K562 (cell line): Measurements from ENCODE around the gene KLHL33. TPM values are rescaled to one million over a fixed set of nuclear protein-coding genes. Genes with fewer than 3 reads are reported as not detected.

ENCODE experiments used
- ATAC-seq: fragments of 200-7000 bp; cut with Tn5 transposase; 3 replicates; pipeline ENCODE4 v1.9.1; 2020; ENCODE audit warnings: moderate library complexity
- BruUV-seq: library from RNA; stranded (reverse); fragments of 400-500 nt; replicated peaks from 2 replicates; lab custom pipeline; 2021; lab: Mats Ljungman, UMichigan
- CTCF ChIA-PET: fragments of 300-600 bp; formaldehyde crosslinking; extraction: SDS; loops from one replicate; lab custom pipeline; 2021; ENCODE audit warnings: low intra/inter-chr PET ratio; lab: Yijun Ruan, JAX
- POLR2A ChIA-PET: fragments of 300-600, 350-650 bp; sonication (Branson Sonifier 250); formaldehyde crosslinking; extraction: SDS; loops from one replicate; lab custom pipeline; 2021; ENCODE audit warnings: antibody characterized with exemption, inconsistent platforms; lab: Yijun Ruan, JAX
- DNase-seq, 4 experiments: peaks; one replicate each; pipeline versions ENCODE4 v3.0.0 to v3.0.0-alpha.2; 2011 to 2018; ENCODE audit warnings: low spot score in 3 of 4, mixed read lengths in 3 of 4; ENCODE audit errors: extremely low read depth in 1 of 4
- FAIRE-seq: peaks from 2 replicates; lab custom pipeline; 2011; peaks lifted over from hg19 to GRCh38; lab: Jason Lieb, UNC
- H2AFZ ChIP-seq: 2 replicates; pipeline ENCODE4 v1.6.0; 2011; ENCODE audit warnings: low read depth, low read length, control low read depth, inconsistent platforms
- H3K27ac ChIP-seq: fragments of 200-600 bp; 3 replicates; pipeline ENCODE4 v1.8.0; 2011; ENCODE audit warnings: low read depth, mild to moderate bottlenecking, control low read depth, inconsistent platforms, low read length, moderate library complexity, mixed read lengths; ENCODE audit errors: extremely low read depth
- H3K27me3 ChIP-seq, 2 experiments: fragments of 300-600 bp in 1 of 2; 2 replicates in 1 of 2; 3 replicates in 1 of 2; pipeline versions ENCODE4 v1.6.0 to v1.8.0; 2011; ENCODE audit warnings: inconsistent platforms in 2 of 2, low read length in 2 of 2, mild to moderate bottlenecking in 1 of 2, mixed read lengths in 1 of 2, moderate library complexity in 1 of 2; ENCODE audit not compliant: control insufficient read depth in 2 of 2, insufficient read depth in 2 of 2
- H3K36me3 ChIP-seq: fragments of 300-600 bp; 3 replicates; pipeline ENCODE4 v1.8.0; 2011; ENCODE audit warnings: mild to moderate bottlenecking, low read length, inconsistent platforms; ENCODE audit not compliant: control insufficient read depth, insufficient read depth
- H3K4me1 ChIP-seq, 2 experiments: fragments of 200-600 bp in 1 of 2; replicated peaks in 1 of 2; 2 replicates in 1 of 2; 3 replicates in 1 of 2; pipeline versions ENCODE4 v1.5.1 to v1.8.0; 2011; ENCODE audit warnings: inconsistent platforms in 2 of 2, low read length in 2 of 2, mild to moderate bottlenecking in 1 of 2, mixed read lengths in 1 of 2, moderate library complexity in 1 of 2; ENCODE audit not compliant: control insufficient read depth in 2 of 2, insufficient read depth in 2 of 2
- H3K4me2 ChIP-seq: 2 replicates; pipeline ENCODE4 v1.6.1; 2011; ENCODE audit warnings: low read length, control low read depth, inconsistent platforms, mixed read lengths; ENCODE audit not compliant: insufficient read depth
- H3K4me3 ChIP-seq: fragments of 200-600 bp; sonication (generic), shearing (Covaris generic); 2 replicates; pipeline ENCODE4 v1.5.1; 2016; ENCODE audit warnings: control low read depth, inconsistent platforms
- H3K79me2 ChIP-seq: fragments of 200-600 bp; 3 replicates; pipeline ENCODE4 v1.8.0; 2011; ENCODE audit warnings: low read length, inconsistent platforms; ENCODE audit not compliant: control insufficient read depth, insufficient read depth
- H3K9ac ChIP-seq, 2 experiments: 2 replicates each; pipeline versions ENCODE4 v1.6.0 to v1.6.1; 2011; ENCODE audit warnings: low read depth in 2 of 2, low read length in 2 of 2, control low read depth in 1 of 2, inconsistent platforms in 1 of 2, mild to moderate bottlenecking in 1 of 2, mixed read lengths in 1 of 2; ENCODE audit not compliant: insufficient read depth in 1 of 2
- H3K9me1 ChIP-seq: one replicate; pipeline ENCODE4 v1.6.0; 2011; ENCODE audit warnings: inconsistent platforms, mild to moderate bottlenecking, low read length, moderate library complexity; ENCODE audit not compliant: control insufficient read depth, insufficient read depth
- H3K9me3 ChIP-seq: replicated peaks from 2 replicates; pipeline ENCODE4 v1.5.1; 2011; ENCODE audit warnings: low read depth, low read length, inconsistent platforms; ENCODE audit not compliant: control insufficient read depth, insufficient read depth
- H4K20me1 ChIP-seq: replicated peaks from 2 replicates; pipeline ENCODE4 v1.6.1; 2011; ENCODE audit warnings: low read length, inconsistent platforms, mixed read lengths; ENCODE audit not compliant: control insufficient read depth, insufficient read depth
- CREB5 ChIP-seq: fragments of 250-450 bp; sonication (Bioruptor Pico); IDR thresholded peaks from 2 replicates; pipeline ENCODE4 v1.5.0; 2020; ENCODE audit warnings: mild to moderate bottlenecking
- ETV6 ChIP-seq, 3 experiments: fragments of 150-350 bp in 1 of 3; sonication (generic) in 1 of 3; formaldehyde crosslinking in 1 of 3; IDR thresholded peaks; 2 replicates each; pipeline versions ENCODE4 v1.6.1 to v1.8.0; 2014 to 2022; ENCODE audit warnings: borderline replicate concordance in 2 of 3, low read depth in 2 of 3, antibody characterized with exemption in 1 of 3, low read length in 1 of 3, mild to moderate bottlenecking in 1 of 3, missing genetic modification reagents in 1 of 3
- MAZ ChIP-seq, 2 experiments: fragments of 450-650 bp in 1 of 2; sonication (generic) in 1 of 2; formaldehyde crosslinking; IDR thresholded peaks in 1 of 2; conservative IDR thresholded peaks in 1 of 2; 2 replicates each; pipeline versions ENCODE4 v1.4.0 to v1.5.0; 2020; ENCODE audit warnings: mild to moderate bottlenecking in 1 of 2, missing genetic modification reagents in 1 of 2
- NCOA4 ChIP-seq: fragments of 450-650 bp; IDR thresholded peaks from 2 replicates; pipeline ENCODE4 v1.6.1; 2018; ENCODE audit warnings: mild to moderate bottlenecking; ENCODE audit not compliant: partially characterized antibody
- NRF1 ChIP-seq, 2 experiments: fragments of 450-650 bp; IDR thresholded peaks in 1 of 2; conservative IDR thresholded peaks in 1 of 2; 2 replicates each; pipeline ENCODE4 v1.6.1; 2014; ENCODE audit warnings: mild to moderate bottlenecking in 2 of 2
- STAG1 ChIP-seq: sonication (generic); formaldehyde crosslinking; IDR thresholded peaks from 2 replicates; pipeline ENCODE4 v1.5.0; 2020; ENCODE audit warnings: missing genetic modification reagents, borderline replicate concordance
- ZNF121 ChIP-seq: sonication (generic); formaldehyde crosslinking; conservative IDR thresholded peaks from 2 replicates; pipeline ENCODE4 v1.8.0; 2022; ENCODE audit warnings: missing genetic modification reagents
- ZNF174 ChIP-seq: fragments of 250-450 bp; sonication (Bioruptor Pico); IDR thresholded peaks from 2 replicates; pipeline ENCODE4 v1.4.0; 2020; ENCODE audit warnings: mild to moderate bottlenecking
- ZNF551 ChIP-seq: fragments of 250-450 bp; sonication (Bioruptor Pico); IDR thresholded peaks from 2 replicates; pipeline ENCODE4 v1.5.0; 2021; ENCODE audit warnings: mild to moderate bottlenecking, moderate library complexity
- ZNF778 ChIP-seq: fragments of 450-650 bp; formaldehyde crosslinking; IDR thresholded peaks from 2 replicates; pipeline ENCODE4 v1.4.0; 2020; ENCODE audit warnings: mild to moderate bottlenecking, moderate library complexity
- ZNF830 ChIP-seq: fragments of 250-450 bp; sonication (Bioruptor Pico); IDR thresholded peaks from 2 replicates; pipeline ENCODE4 v1.5.0; 2021; ENCODE audit warnings: mild to moderate bottlenecking
- WGBS: fragments of 100-300 bp; shearing (Covaris generic); methylation state at CpG from one replicate; pipeline ENCODE4 v1.1.6; 2016; ENCODE audit warnings: low coverage, mixed read lengths; ENCODE audit not compliant: insufficient coverage; ENCODE audit errors: missing lambda C conversion rate; 5-methylcytosine and 5-hydroxymethylcytosine counted together
- in situ Hi-C: fragments of 300-500 bp; cut with MboI; formaldehyde crosslinking; loops from 4 replicates; pipeline ENCODE4 v1.15.0; 2018; ENCODE audit warnings: inconsistent platforms, mixed read lengths
- intact Hi-C: fragments of 100-400 bp; cut with micrococcal nuclease; formaldehyde crosslinking; loops from 2 replicates; pipeline ENCODE4 v1.14.2; 2022
- polyA plus RNA-seq, 8 experiments: library from polyadenylated mRNA; depleted of rRNA in 4 of 8; stranded (reverse) in 5 of 8; unstranded in 3 of 8; fragments of >200 nt; fragmentation: Nextera tagmentation in 2 of 8; fragmentation: Illumina TruSeq in 1 of 8; extraction: Ambion mirVana in 2 of 8; extraction: Trizol in 1 of 8; gene quantifications; 2 replicates each; pipeline versions ENCODE4 v1.2.1 to v1.2.3, GENCODE V29; 2011 to 2014; ENCODE audit warnings: inconsistent platforms in 1 of 8, missing spikeins in 1 of 8
- total RNA-seq, 7 experiments: library from RNA; depleted of rRNA in 6 of 7; stranded (reverse); fragments of >200 nt in 6 of 7; fragmentation: Illumina TruSeq in 2 of 7; extraction: Trizol in 2 of 7; gene quantifications; 2 replicates each; pipeline versions ENCODE4 v1.2.1 to v1.2.3, GENCODE V29; 2011 to 2021; ENCODE audit warnings: low replicate concordance in 1 of 7
- TF ChIP-seq, protein P1 (sequence below): fragments of 450-650 bp; IDR thresholded peaks from 2 replicates; pipeline ENCODE4 v1.6.1; 2014; ENCODE audit warnings: low read depth, mild to moderate bottlenecking, moderate library complexity, borderline replicate concordance

Gene KLHL33
- total and polyA plus RNA-seq, 9 of the 15 experiments (the other 6 are each of a cell fraction or from before 2014, with no cell fraction given): 0.04 to 0.27 (median 0.13) TPM; not detected in 6

DNA sequence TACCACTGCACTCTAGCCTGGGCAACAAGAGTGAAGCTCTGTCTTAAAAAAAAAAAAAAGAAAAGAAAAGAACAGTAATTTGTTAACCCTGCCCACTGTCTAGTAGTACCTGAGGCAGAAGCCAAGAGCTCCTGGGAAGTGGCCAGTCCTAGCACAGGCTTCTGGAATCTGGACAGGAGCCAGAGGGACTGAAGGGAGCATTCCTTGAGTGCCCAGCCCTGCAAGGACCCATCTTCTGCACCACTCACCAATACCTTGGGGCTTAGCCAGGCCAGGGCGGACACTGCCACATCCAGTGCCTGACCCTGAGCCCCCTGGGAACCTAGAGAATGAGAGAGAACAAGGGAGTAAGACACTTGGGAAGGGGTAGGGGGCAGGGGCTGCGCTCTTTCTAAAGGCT, 58.8 kb downstream of the KLHL33 start (continued):
- TF ChIP-seq MAZ (CRISPR knock-in tag; conservative IDR thresholded peaks at IDR 0.05 in 1 of 2, IDR thresholded peaks at IDR 0.05 in 1 of 2) (no peak), NCOA4 (no peak)
- TF ChIP-seq, protein P1, sequence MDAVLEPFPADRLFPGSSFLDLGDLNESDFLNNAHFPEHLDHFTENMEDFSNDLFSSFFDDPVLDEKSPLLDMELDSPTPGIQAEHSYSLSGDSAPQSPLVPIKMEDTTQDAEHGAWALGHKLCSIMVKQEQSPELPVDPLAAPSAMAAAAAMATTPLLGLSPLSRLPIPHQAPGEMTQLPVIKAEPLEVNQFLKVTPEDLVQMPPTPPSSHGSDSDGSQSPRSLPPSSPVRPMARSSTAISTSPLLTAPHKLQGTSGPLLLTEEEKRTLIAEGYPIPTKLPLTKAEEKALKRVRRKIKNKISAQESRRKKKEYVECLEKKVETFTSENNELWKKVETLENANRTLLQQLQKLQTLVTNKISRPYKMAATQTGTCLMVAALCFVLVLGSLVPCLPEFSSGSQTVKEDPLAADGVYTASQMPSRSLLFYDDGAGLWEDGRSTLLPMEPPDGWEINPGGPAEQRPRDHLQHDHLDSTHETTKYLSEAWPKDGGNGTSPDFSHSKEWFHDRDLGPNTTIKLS: no peak

DNA sequence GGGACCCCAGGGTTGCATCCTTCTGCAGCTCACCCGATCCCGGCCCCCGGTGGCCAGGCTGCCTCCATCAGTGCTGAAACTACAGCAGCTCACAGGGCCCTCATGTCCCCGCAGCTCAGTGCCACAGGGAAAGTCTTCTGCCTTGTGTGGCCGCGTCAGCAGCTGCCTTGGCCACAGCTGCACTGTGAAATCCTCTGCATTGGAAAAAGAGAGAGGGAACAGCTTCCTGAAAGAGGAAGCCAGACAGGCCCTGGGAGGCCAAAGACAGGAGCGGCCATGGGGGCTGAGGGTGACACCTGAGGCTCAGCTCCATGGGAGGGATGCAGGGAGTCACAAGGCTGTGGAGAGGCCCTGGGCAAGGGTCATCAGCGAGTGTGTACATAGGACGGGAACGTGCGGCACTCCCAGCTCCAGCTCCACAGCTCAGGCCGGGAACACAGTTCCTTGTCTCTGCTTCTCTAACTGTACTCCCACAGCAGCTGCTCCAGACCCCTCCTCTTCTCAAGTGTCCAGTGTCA, 59.8 kb downstream of the KLHL33 start:
- DNase-seq (no peak), FAIRE-seq (no peak), ATAC-seq (no peak)
- Histone ChIP-seq H3K4me2 (no peak overlapping the region), H3K4me1 (no peaks in the 10 kb centered on the region), H2AFZ (no peak overlapping the region), H3K9ac (no peak overlapping the region; a peak in 1 of 4 replicates), H3K9me3 (no peaks in the 10 kb centered on the region), H3K36me3 (peaks cover 51% of the 10 kb centered on the region; the same call in 2 of the 3 replicates), H3K27me3 (no peaks in the 10 kb centered on the region), H3K4me3 (no peak overlapping the region), H4K20me1 (no peaks in the 10 kb centered on the region), H3K79me2 (no peaks in the 10 kb centered on the region), H3K9me1 (no peaks in the 10 kb centered on the region), H3K27ac (no peak overlapping the region)
- WGBS: 82% methylated on average over 7 of the region's 12 CpGs
- TF ChIP-seq NRF1 (conservative IDR thresholded peaks at IDR 0.05 in 1 of 2, IDR thresholded peaks at IDR 0.05 in 1 of 2) (no peak), ZNF551 (CRISPR knock-in tag) (no peak), ZNF174 (CRISPR knock-in tag) (no peak), ZNF121 (CRISPR knock-in tag) (no peak), ETV6 (IDR thresholded peaks at IDR 0.05; ENCODE audit: borderline replicate concordance in 1 of 2, low read depth in 2 of 2, low read length in 1 of 2) (no peak), ETV6 (CRISPR knock-in tag; IDR thresholded peaks at IDR 0.05; ENCODE audit: borderline replicate concordance) (no peak), ZNF778 (CRISPR knock-in tag) (no peak), STAG1 (CRISPR knock-in tag) (no peak), ZNF830 (CRISPR knock-in tag) (no peak), CREB5 (CRISPR knock-in tag) (no peak)
- no TSS peak for BruUV-seq
- intact Hi-C loops: no loop called here
- ChIA-PET POLR2A (no interaction called here), CTCF (no interaction called here)
- in situ Hi-C loops: no loop called here
